ENCODE results near the gene DTX4.

Gene DTX4

GRCh38 chr11:59221441-59221840 lies 49.5 kb downstream of the DTX4 start:
- DNase-seq (ENCODE audit: low read depth): no peak

GRCh38 chr11:59222464-59223060 lies 50.6 kb downstream of the DTX4 start:
- DNase-seq (ENCODE audit: low read depth): no peak

- no peak for DNase-seq (ENCODE audit: low read depth)
Measured at GRCh38 chr11:59223177-59223576, 51.2 kb downstream of the DTX4 start.

- no peak for DNase-seq (ENCODE audit: low read depth)
Measured at GRCh38 chr11:59223611-59224010, 51.7 kb downstream of the DTX4 start.

- DNase-seq (ENCODE audit: low read depth): no peak
Measured at GRCh38 chr11:59224351-59224928, 52.5 kb downstream of the DTX4 start.

- no peak for DNase-seq (ENCODE audit: low read depth)
Measured at GRCh38 chr11:59225017-59225416, 53.1 kb downstream of the DTX4 start.

- DNase-seq (ENCODE audit: low read depth): no peak
Measured at GRCh38 chr11:59226396-59226795, 54.5 kb downstream of the DTX4 start.

GRCh38 chr11:59240322-59240721 lies 68.4 kb downstream of the DTX4 start:
- no peak for DNase-seq (ENCODE audit: low read depth)

GRCh38 chr11:59243633-59244032 lies 71.7 kb downstream of the DTX4 start:
- DNase-seq (ENCODE audit: low read depth): no peak

- no peak for DNase-seq (ENCODE audit: low read depth)
Measured at GRCh38 chr11:59247531-59248227, 75.7 kb downstream of the DTX4 start.

- DNase-seq (ENCODE audit: low read depth): no peak
Measured at GRCh38 chr11:59249535-59249934, 77.6 kb downstream of the DTX4 start.

- no peak for DNase-seq (ENCODE audit: low read depth)
Measured at GRCh38 chr11:59253001-59253400, 81.1 kb downstream of the DTX4 start.

- DNase-seq (ENCODE audit: low read depth): no peak
Measured at GRCh38 chr11:59254286-59254685, 82.4 kb downstream of the DTX4 start.

GRCh38 chr11:59255281-59255680 lies 83.3 kb downstream of the DTX4 start:
- DNase-seq (ENCODE audit: low read depth): no peak
